ENCODE data around the gene SSTR3.

GRCh38 chr22:37230673-37231405, 18.6 kb upstream of the SSTR3 start:
- no peak for TF ChIP-seq POLR2AphosphoS5 (IDR thresholded peaks at IDR 0.05)
- no peak for TF ChIP-seq CTCF (IDR thresholded peaks at IDR 0.05)
- no peak for TF ChIP-seq POLR2A (IDR thresholded peaks at IDR 0.05)

Measured in transverse colon (tissue), 4 donors.